SHP77 (cell line): ENCODE data around the gene PARP3.
"Not testable (repeated sequence)": the region's sequence is repeated elsewhere in the genome, so short reads cannot be mapped to it uniquely, and the experiment has no call there.

ENCODE experiments used
- DNase-seq, 2 experiments: peaks; one replicate each; lab custom pipeline; 2025; lab: John Stamatoyannopoulos, UW

The PARP3 gene

DNA sequence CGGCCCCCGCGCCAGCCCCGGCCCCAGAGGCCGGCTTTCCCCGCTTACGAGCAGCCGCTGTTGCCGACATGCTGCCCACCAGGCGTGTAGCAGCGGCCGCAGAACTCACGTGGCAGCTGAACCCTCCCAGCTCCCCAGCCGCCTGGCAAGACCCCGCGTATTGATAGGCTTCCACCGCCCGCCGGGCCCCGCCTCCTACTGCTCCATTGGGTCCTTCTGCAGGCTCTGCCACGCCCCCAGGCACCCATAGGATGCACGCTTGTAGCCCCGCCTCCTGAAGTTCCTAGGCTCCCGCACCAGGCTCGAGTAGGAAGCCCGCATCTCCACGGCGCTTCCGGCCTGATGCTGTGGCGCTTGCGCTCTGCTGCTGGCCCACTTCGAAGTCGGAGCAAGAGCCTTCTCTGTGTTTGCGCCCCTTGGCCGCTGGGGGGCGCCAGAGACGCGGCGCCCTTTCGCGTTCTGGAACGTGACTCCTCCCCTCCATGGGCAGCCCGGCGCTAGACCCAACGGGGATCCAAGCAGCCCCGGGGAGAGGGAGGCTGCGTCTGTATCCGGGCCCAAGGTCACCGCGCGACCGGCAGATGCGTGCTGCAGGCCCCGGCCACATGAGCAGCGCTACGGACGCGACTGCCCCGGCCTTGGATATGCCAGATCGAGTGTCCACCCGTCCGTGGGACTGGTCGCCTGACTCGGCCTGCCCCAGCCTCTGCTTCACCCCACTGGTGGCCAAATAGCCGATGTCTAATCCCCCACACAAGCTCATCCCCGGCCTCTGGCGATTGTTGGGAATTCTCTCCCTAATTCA lies at the start of gene PARP3, which contains the start of gene RRP9:
TSS of gene PARP3 (plus strand) at position 566 of the 805 bp plus-strand sequence. CDS start 993 bp downstream, outside the sequence.
TSS of gene RRP9 (minus strand) at position 107 of the 805 bp plus-strand sequence. CDS start at position 70, 37 bp downstream.
- peak; percentile 98 to 100 for DNase-seq

DNA sequence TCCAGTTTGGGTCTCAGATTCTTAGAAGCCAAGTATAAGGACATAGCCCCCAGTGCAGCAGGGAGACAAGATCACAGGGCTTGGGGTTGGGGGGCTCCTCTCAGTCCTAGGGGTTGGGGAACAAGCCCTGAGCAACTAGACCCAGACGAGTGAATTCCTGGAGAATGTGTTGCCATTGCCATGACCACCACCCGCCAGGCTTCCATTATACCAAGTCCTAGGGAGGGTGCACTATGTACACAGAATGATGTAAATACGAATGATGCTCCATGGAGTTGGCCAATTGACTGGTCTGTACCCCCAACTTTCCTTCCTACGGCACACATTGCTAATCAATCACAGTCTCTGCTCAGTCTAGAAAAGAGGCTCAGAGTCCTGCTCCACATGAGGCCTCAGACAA lies 47.8 kb upstream of the PARP3 start:
- DNase-seq, result no peak

DNA sequence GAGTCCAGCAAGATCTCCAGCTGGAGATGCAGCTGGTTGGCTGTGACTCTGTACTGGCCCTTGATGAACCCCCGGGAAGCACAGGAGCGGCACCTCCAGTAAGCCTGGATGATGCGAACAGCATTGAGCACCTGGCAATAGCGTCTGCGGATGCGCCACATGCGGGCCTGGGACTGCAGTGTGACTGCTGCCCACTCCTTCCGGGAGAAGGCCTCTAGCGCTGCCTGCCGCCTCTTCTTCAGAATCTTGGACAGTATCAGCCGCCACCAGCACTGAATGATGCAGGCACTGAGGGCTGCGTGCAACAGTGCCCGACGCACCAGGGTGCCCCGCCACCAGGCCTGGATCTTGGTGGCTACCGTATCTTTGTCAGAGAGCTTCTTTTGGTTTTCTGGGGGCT lies 47.2 kb upstream of the PARP3 start:
- DNase-seq, result no peak

- DNase-seq, result no peak
Measured at GRCh38 chr3:51896607-51897305, 45.4 kb upstream of the PARP3 start.

GRCh38 chr3:51897391-51897790 lies 44.8 kb upstream of the PARP3 start:
- no peak for DNase-seq

- DNase-seq, result not testable (repeated sequence)
Measured at GRCh38 chr3:51900043-51900442, 42.1 kb upstream of the PARP3 start.

- DNase-seq, result not testable (repeated sequence)
Measured at GRCh38 chr3:51902361-51902760, 39.8 kb upstream of the PARP3 start.

- DNase-seq, result no peak
Measured at GRCh38 chr3:51904034-51904823, 37.9 kb upstream of the PARP3 start.

GRCh38 chr3:51908026-51908425 lies 34.1 kb upstream of the PARP3 start:
- no peak for DNase-seq

- no peak for DNase-seq
Measured at GRCh38 chr3:51916418-51916817, 25.7 kb upstream of the PARP3 start.

GRCh38 chr3:51921081-51921578 lies 21.0 kb upstream of the PARP3 start:
- no peak for DNase-seq

GRCh38 chr3:51927061-51927977 lies 14.8 kb upstream of the PARP3 start:
- no peak for DNase-seq

DNA sequence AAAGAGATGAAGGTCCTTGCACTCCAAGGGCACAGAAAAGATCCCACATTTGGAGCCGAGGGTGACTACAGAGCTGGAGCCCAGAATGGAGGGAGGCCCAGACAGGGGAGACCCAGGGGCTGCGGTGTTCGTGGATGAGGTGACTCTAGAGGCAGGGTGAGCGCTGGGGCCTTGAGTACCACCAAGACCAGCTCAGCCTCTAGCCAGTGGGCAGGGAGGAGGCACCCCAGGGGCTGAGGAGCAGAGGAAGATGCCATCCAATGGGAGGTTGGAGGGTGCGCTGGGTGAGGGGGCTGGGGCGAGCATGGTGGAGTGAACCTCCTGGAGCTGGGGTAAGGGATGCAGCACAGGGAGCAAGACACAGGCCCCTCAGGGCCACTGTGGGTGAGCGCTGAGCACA lies 13.7 kb upstream of the PARP3 start:
- no peak for DNase-seq

DNA sequence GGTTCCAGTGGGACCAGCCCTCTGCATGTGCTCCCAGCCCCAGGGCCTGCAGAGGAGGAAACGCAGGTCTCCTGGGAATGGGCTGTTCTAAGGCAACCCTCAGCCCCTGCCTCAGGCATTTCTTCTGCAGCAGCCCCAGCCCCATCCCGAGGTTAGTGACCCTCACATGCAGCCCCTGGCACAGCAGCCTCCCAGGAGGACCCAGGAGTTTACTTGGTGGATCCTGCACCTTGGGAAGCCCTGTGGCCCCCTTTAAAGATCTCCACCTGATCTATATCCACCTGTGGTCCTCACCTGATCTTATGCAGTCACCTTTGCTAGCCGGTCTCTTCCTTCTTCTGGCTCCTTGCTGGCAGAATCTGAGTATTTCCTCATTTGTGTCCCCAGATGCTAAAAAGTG lies 13.2 kb upstream of the PARP3 start:
- DNase-seq, result not testable (repeated sequence)

DNA sequence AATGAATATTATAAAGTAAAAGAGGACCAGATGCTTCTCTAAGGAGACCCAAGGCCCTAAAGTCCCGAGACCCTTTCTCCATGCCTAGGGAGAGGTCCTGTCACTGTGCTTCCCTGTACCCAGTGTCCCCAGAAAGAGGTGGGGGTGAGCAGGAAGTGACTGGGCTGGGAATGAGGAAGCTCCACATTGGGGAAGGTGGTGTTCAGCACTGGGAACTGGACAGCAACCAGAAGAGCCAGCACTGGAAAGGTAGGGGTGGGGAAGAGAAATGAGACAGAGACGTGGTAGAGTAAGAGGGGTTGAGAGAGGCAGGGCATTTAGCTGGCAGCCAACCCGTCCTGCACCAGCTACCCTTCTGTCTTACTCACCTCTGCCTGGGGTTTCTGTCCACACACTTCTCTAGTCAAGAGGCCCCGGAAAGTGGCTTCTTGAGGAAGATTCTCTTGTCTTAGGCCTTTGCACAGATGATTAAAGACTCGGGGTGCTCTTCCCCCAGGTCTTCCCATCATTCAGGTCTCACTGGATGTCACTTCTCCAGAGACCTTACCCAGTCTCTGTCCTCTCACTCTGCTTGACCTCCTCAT lies 12.7 kb upstream of the PARP3 start:
- no peak for DNase-seq

DNA sequence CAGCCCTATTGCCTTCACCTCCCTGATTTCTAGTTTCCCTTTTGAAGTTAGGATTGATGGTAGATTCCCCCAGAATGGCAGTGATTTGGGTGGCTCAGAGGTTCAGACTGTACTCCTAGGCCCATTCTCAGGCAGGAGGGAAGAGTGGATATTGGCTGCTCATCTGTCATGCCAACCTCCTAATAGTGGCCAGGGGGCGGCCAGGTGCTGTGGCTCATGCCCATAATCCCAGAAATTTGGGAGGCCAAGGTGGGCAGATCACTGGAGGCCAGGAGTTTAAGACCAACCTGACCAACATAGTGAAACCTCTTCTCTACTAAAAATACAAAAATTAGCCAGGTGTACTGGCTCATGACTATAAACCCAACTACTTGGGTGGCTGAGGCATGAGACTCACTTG lies 11.7 kb upstream of the PARP3 start:
- no peak for DNase-seq

DNA sequence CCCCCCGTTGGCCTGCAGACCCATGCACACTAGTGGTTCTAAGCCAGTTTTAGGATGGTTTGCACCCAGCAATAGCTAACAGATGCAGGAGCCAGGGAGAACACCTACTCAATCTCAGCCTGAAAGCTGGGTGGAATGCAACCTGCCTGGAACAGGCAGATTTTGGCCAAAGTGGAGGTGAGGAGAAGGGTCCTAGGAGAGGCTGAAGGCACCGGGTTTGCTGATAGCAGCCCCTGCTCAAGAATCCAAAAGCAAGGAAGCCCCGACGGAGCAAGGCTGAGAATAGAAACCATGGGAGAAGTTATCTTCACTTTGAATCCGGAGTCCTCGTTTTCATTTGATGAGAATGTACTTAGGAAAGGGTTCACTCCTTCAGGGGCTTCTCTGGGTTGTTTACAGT lies 10.4 kb upstream of the PARP3 start:
- no peak for DNase-seq

GRCh38 chr3:51932471-51933370 lies 9.4 kb upstream of the PARP3 start:
- DNase-seq, result no peak

- no peak for DNase-seq
Measured at GRCh38 chr3:51933471-51934138, 8.6 kb upstream of the PARP3 start.
